Tibial nerve (tissue), 3 donors: Measurements from ENCODE around the gene LBP.

Experiments
- POLR2A ChIP-seq, 2 donors: fragments of 450-650 bp; IDR thresholded peaks; one replicate each; pipeline ENCODE4 v1.6.1; 2017; ENCODE audit warnings: antibody characterized with exemption in 2 of 2, mild to moderate bottlenecking in 2 of 2, moderate library complexity in 2 of 2
- TF ChIP-seq, protein P1 (sequence below), 5 experiments: fragments of 200-600 bp in 3 of 5; fragments of 450-650 bp in 2 of 5; sonication (generic) in 3 of 5; IDR thresholded peaks; one replicate each; pipeline ENCODE4 v1.5.1; 2016 to 2019; ENCODE audit warnings: antibody characterized with exemption in 5 of 5, mild to moderate bottlenecking in 3 of 5, moderate library complexity in 2 of 5

DNA sequence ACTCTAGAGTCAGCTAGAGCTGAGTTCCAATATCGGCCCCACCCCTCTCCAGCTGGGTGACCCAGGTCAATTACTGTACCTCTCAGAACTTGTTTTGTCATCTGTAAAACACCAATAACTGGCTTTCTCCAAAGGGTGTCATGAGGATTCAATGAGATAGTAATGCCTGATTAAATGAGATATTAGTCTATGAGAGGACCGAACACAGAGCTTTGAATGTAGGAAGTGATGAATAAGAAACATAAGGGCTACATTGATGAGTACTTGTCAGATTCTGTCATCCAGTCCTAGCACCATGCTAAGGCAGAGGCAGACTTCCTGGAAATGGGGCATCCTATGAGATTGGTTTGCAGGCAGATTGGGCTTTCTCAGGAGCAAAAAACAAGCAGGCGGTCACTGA, 22.1 kb upstream of the LBP start:
- TF ChIP-seq POLR2A (IDR thresholded peaks at IDR 0.05): no peak
- TF ChIP-seq, protein P1, sequence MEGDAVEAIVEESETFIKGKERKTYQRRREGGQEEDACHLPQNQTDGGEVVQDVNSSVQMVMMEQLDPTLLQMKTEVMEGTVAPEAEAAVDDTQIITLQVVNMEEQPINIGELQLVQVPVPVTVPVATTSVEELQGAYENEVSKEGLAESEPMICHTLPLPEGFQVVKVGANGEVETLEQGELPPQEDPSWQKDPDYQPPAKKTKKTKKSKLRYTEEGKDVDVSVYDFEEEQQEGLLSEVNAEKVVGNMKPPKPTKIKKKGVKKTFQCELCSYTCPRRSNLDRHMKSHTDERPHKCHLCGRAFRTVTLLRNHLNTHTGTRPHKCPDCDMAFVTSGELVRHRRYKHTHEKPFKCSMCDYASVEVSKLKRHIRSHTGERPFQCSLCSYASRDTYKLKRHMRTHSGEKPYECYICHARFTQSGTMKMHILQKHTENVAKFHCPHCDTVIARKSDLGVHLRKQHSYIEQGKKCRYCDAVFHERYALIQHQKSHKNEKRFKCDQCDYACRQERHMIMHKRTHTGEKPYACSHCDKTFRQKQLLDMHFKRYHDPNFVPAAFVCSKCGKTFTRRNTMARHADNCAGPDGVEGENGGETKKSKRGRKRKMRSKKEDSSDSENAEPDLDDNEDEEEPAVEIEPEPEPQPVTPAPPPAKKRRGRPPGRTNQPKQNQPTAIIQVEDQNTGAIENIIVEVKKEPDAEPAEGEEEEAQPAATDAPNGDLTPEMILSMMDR (IDR thresholded peaks at IDR 0.05): no peak
